Panc1 (cell line): Measurements from ENCODE around the gene ZNF274. TPM values are rescaled to one million over a fixed set of nuclear protein-coding genes. Genes with fewer than 3 reads are reported as not detected.

Experiments used
- ATAC-seq: fragments of 200-7000 bp; cut with Tn5 transposase; 2 replicates; pipeline ENCODE4 v1.9.1; 2020; ENCODE audit warnings: mild to moderate bottlenecking, moderate library complexity
- BruUV-seq: library from RNA; stranded (reverse); fragments of 400-500 nt; replicated peaks from 2 replicates; lab custom pipeline; 2021; lab: Mats Ljungman, UMichigan
- CTCF ChIA-PET: fragments of 300-600 bp; sonication (Branson Sonifier 250); formaldehyde crosslinking; loops from one replicate; lab custom pipeline; 2022; ENCODE audit warnings: antibody characterized with exemption; lab: Charles Lee
- POLR2A ChIA-PET: fragments of 300-600 bp; sonication (Branson Sonifier 250); formaldehyde crosslinking; loops from one replicate; lab custom pipeline; 2022; ENCODE audit warnings: antibody characterized with exemption; lab: Charles Lee
- DNase-seq: peaks from one replicate; pipeline ENCODE4 v3.0.0-alpha.2; 2010; ENCODE audit warnings: low read depth, low spot score
- H3K27ac ChIP-seq: 2 replicates; pipeline ENCODE4 v1.5.1; 2011; ENCODE audit warnings: mild to moderate bottlenecking, low read length, inconsistent platforms
- H3K27me3 ChIP-seq: fragments of 200-500 bp; sonication (Bioruptor generic); 2 replicates; pipeline ENCODE4 v1.6.0; 2014; ENCODE audit warnings: low read length, inconsistent platforms; ENCODE audit not compliant: control insufficient read depth, insufficient read depth
- H3K36me3 ChIP-seq: fragments of 200-500 bp; sonication (Bioruptor generic); 2 replicates; pipeline ENCODE4 v1.5.1; 2014; ENCODE audit warnings: inconsistent platforms, mild to moderate bottlenecking, low read length, moderate library complexity; ENCODE audit not compliant: control insufficient read depth, insufficient read depth
- H3K4me1 ChIP-seq: 2 replicates; pipeline ENCODE4 v1.5.1; 2011; ENCODE audit warnings: inconsistent platforms, mild to moderate bottlenecking, low read length, moderate library complexity; ENCODE audit not compliant: control insufficient read depth, insufficient read depth
- H3K4me3 ChIP-seq, 2 experiments: 2 replicates each; pipeline ENCODE4 v1.5.1; 2011 to 2012; ENCODE audit warnings: low read depth in 2 of 2, low read length in 2 of 2, mild to moderate bottlenecking in 2 of 2, inconsistent platforms in 1 of 2, moderate library complexity in 1 of 2
- H3K9me3 ChIP-seq: fragments of 200-500 bp; sonication (Bioruptor generic); 2 replicates; pipeline ENCODE4 v1.5.1; 2014; ENCODE audit warnings: low read depth, mild to moderate bottlenecking, inconsistent platforms, low read length, moderate library complexity; ENCODE audit not compliant: control insufficient read depth, insufficient read depth
- CTCF ChIP-seq: fragments of 450-650 bp; IDR thresholded peaks from 2 replicates; pipeline ENCODE4 v1.5.1; 2017; ENCODE audit warnings: mild to moderate bottlenecking
- POLR2AphosphoS5 ChIP-seq: IDR thresholded peaks from 2 replicates; pipeline ENCODE4 v1.6.1; 2012; ENCODE audit warnings: mild to moderate bottlenecking, low read depth, low read length, moderate library complexity
- REST ChIP-seq, 2 experiments: IDR thresholded peaks; 2 replicates each; pipeline ENCODE4 v1.6.1; 2011 to 2012; ENCODE audit warnings: low read depth in 2 of 2, control low read depth in 1 of 2, low read length in 1 of 2, mild to moderate bottlenecking in 1 of 2, moderate library complexity in 1 of 2; ENCODE audit not compliant: insufficient read depth in 1 of 2
- SIN3A ChIP-seq: IDR thresholded peaks from 2 replicates; pipeline ENCODE4 v1.6.1; 2012; ENCODE audit warnings: low read depth, mild to moderate bottlenecking, low read length, moderate library complexity, borderline replicate concordance; ENCODE audit not compliant: insufficient read depth
- TCF7L2 ChIP-seq: IDR thresholded peaks from 2 replicates; pipeline ENCODE4 v1.6.1; 2011; ENCODE audit warnings: mild to moderate bottlenecking, low read depth, low read length, inconsistent platforms
- in situ Hi-C: cut with HindIII; loops from 2 replicates; pipeline ENCODE4 v1.10.0; 2016; ENCODE audit warnings: low sequenced_read_pairs, low pct_unique_long_range_greater_than_20kb
- intact Hi-C: fragments of 100-400 bp; cut with micrococcal nuclease; formaldehyde crosslinking; loops from one replicate; pipeline ENCODE4 v1.10.0; 2022; ENCODE audit not compliant: unreplicated experiment
- total RNA-seq: library from RNA; stranded (reverse); gene quantifications from one replicate; pipeline ENCODE4 v1.2.1, GENCODE V29; 2021; ENCODE audit not compliant: unreplicated experiment

The ZNF274 gene
- total RNA-seq, 1 experiment from 2014 or later: 13.7 TPM

DNA sequence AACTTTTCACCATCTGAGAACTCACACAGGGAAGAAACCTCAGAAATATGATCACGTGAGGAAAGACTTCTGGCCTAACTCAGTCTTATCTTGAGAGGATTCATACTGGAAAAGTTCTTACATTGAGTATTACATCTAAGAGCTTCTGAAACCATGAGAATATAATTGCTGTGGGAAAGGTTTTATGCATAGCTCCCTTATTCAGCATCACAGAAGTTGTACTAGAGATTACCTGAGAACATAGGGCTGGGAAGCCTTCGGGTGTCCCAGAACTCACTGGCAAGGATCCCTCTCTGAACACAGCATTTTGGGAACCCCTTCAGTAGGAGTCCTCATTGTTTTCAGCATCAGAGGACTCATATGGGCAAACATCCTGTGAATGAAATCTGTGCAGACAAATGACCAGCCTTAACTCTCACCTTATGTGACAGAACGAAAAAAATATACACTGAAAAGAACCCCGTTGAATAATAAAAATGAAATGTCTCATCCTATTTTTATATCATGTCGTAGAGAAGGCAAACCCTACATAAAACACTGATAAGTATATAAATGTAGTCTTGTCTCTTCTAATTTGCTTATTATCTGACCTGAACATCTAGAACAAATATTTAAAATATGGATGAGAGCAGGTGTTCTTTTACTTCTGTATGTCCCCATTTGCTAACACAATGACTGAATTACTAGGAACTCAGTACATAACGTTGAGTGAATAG lies 14.2 kb downstream of the ZNF274 start:
- ATAC-seq (no peak), DNase-seq (no peak)
- intact Hi-C loops: no loop called here
- ChIA-PET POLR2A (no interaction called here), CTCF (interaction anchor here (0.6 kb wide), 1 partner anchor 150 kb away, joined by 3 read pairs; no protein-coding TSS in a partner anchor)
- Histone ChIP-seq H3K4me3 (no peak overlapping the region), H3K27ac (no peak overlapping the region), H3K36me3 (no peaks in the 10 kb centered on the region), H3K27me3 (no peaks in the 10 kb centered on the region), H3K9me3 (peaks cover 63% of the 10 kb centered on the region), H3K4me1 (no peaks in the 10 kb centered on the region)
- BruUV-seq: TSS peak; percentile 23
- in situ Hi-C loops: no loop called here
- no peak for TF ChIP-seq TCF7L2
- no peak for TF ChIP-seq SIN3A
- TF ChIP-seq CTCF: no peak
- no peak for TF ChIP-seq REST (IDR thresholded peaks at IDR 0.05; ENCODE audit: insufficient read depth in 1 of 2, low read depth in 2 of 2, low read length in 1 of 2)
- no peak for TF ChIP-seq POLR2AphosphoS5

GRCh38 chr19:58203814-58204475 lies 21.1 kb downstream of the ZNF274 start:
- Histone ChIP-seq H3K36me3 (no peaks in the 10 kb centered on the region), H3K4me3 (no peak overlapping the region), H3K9me3 (peaks cover 66% of the 10 kb centered on the region), H3K27ac (no peak overlapping the region), H3K4me1 (no peaks in the 10 kb centered on the region), H3K27me3 (no peaks in the 10 kb centered on the region)
- ChIA-PET CTCF (no interaction called here), POLR2A (interaction anchor here (0.6 kb wide), 1 partner anchor 15 kb away, joined by 4 read pairs; no protein-coding TSS in a partner anchor)
- no peak for TF ChIP-seq TCF7L2
- TF ChIP-seq CTCF: no peak
- no peak for TF ChIP-seq SIN3A
- TF ChIP-seq REST (IDR thresholded peaks at IDR 0.05; ENCODE audit: insufficient read depth in 1 of 2, low read depth in 2 of 2, low read length in 1 of 2): no peak
- TF ChIP-seq POLR2AphosphoS5: no peak
- ATAC-seq: no peak
- in situ Hi-C loops: no loop called here
- DNase-seq: no peak
- intact Hi-C loops: no loop called here
- no TSS peak for BruUV-seq
